Activated CD4-positive, alpha-beta T cell treated with anti-CD3 and anti-CD28 coated beads, Interleukin-10, Interleukin-2, amounts not matched to agents 100 ng/mL and 50 ng/mL, durations not matched to agents 16 hours and 8 hours (primary cell): ENCODE results near the gene NSL1.

Experiments used
- DNase-seq: peaks from one replicate; pipeline ENCODE4 v3.0.0-alpha.2; 2020

NSL1 gene

GRCh38 chr1:212701910-212702309, 89.7 kb downstream of the NSL1 start:
- no peak for DNase-seq

- peak; percentile 68 for DNase-seq
Observed at GRCh38 chr1:212700892-212701819, 90.4 kb downstream of the NSL1 start.

GRCh38 chr1:212700223-212700891, 91.2 kb downstream of the NSL1 start:
- DNase-seq = peak; percentile 81

DNA sequence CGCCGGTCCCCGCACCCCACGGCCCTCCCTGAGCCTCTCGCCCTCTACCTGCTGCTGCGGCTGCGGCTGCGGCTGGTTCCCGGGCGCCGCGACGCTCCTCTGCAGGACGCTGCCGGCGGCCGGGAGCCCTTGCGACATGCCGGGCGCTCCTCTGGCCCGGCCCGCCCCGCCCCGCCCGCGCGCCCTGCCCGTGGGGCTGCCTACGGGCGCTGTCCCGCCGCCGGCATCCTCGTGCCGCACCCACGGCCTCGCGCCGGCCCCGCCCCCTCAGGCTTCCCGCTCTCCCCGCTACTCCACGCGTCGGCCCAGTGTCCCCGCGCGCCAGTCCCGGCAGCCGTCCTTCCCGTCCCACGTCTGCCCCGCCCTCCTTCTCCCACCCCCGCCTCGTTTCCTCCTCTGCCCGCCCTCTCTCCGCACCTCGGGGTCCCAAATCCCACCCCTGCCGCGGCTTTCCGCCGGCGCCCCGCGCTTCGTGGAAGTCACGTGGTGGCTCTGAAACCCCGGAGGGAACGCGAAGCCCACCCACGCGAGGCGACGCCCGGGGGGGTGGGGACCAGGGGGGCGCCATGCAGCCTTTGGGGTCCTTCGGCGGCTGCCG, 91.9 kb downstream of the NSL1 start, which contains the start of gene BATF3:
Gene BATF3 (minus strand): TSS at position 216 of the 598 bp plus-strand sequence. CDS start 78 bp downstream, at position 138.
- peak; percentile 81 for DNase-seq

DNA sequence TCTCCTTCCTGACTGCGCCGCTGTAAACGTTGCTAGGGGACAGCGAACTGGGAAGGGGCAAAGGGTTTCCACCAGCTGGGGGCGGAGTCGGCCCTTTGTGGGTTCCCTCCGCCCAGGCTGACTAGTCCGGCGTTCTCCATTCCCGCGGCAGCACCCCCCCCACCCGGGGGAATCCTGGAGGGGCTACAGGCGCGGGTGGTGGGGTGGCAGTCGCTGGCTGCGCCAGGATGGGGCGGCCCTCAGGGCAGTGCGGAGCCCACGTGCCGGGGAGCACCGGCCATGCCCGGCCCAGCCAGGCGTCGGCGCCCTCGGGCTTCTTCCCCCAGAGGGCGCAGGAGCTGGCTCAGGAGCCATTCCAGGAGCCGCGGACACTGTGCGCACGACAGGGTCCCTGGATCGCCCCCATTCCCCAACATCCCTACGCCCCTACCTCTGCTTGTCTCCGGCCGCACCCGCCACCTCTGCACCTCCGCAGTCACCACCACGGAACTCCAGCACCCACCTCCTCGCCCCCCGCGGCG, 92.4 kb downstream of the NSL1 start:
- DNase-seq = peak; percentile 83

- DNase-seq = no peak
Observed at GRCh38 chr1:212698467-212699103, 93.0 kb downstream of the NSL1 start.

DNA sequence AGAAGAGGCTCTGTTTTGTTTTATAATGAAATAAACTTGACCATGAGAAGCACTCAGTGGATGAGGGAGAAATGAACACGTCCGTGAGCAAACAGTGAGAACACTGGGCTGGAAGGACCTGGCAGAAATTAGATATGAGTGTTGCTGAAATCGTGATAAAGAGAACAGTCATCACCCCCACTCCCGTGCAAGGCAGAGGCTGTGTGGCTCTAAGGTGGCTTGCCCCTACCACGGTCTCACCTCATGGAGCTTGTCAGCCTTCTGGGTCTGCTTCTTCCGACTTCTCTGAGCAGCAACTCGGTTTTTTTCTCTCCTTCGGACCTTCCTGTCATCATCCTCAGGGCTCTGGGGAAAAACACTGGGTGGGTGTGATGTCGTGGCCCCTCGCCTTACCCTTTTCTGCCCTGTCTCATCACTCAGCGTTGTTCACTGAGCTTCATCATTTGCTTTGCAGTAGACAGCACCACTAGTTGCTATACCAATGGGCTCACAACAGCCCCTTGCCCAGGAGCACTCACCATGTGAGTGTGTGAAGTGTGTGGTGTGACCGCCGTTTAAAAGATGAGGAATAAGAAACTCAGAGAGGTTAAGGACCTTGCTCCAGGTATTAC, 94.8 kb downstream of the NSL1 start:
- DNase-seq = peak; percentile 58

DNA sequence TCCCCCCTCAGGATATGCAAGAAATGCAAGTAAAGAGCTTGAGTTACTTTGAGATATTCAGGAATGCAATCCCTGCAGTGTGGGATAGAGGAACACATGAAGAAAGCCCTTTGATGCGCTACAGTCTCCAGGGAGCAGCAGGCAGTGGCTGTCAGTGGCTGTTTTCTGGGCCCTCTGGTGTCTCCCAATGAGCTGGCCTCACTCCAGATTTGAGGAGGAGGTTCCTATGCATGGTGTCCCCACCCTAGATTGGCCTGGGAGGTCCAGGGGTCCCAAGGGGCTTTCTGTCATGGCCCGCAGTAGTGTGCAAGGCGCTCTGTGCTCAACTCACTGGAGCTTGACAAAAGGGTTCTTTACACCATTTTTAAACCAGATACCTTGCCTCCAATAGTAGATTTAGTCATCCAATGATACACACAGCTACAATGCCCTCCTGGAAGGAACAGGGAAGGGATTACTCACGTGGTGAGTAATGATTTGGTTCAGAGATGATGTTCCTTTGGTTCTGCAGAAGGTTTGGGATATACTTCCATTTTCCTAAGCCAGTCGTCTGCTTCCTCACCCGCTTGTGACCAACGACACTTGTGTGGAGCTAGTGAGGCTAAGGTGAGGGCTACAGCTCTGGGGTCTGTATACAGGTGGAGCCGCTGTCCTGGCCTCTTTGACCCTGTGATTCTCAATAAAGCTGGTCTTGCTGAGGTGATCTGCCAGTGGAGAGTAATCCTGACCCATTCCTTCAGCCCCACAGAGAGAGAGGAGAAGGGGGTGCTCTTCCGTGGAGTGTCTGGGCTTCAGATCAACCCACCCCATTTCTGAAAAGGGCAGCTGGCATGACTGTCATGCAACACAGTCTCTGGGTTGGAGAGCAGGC, 98.6 kb downstream of the NSL1 start:
- DNase-seq = no peak

DNA sequence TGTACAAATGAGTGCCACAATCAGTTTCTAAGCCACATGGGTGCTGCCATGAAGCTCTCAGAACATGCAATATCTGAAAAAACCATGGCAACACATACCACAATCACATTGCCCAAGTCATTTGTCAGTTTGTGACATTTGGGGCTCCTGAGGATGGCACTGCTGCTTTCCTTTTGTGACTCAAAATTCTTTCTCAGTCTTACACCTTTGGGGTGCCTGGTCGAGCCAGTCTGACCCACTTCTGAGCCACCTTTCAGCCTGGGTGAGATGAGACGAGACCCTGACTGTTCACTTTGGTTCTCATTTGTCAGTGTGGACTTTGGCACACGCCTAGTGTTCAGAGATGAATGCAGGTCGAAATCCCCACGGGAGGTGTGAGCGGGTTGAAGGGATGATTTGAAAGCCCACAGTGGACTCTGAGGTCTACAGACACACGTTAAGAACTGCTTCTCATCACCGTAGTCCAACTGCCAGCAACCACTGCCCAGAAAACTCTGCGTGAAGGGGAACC, 100.0 kb downstream of the NSL1 start:
- DNase-seq = peak; percentile 97

GRCh38 chr1:212690816-212691403, 100.7 kb downstream of the NSL1 start:
- DNase-seq = no peak

DNA sequence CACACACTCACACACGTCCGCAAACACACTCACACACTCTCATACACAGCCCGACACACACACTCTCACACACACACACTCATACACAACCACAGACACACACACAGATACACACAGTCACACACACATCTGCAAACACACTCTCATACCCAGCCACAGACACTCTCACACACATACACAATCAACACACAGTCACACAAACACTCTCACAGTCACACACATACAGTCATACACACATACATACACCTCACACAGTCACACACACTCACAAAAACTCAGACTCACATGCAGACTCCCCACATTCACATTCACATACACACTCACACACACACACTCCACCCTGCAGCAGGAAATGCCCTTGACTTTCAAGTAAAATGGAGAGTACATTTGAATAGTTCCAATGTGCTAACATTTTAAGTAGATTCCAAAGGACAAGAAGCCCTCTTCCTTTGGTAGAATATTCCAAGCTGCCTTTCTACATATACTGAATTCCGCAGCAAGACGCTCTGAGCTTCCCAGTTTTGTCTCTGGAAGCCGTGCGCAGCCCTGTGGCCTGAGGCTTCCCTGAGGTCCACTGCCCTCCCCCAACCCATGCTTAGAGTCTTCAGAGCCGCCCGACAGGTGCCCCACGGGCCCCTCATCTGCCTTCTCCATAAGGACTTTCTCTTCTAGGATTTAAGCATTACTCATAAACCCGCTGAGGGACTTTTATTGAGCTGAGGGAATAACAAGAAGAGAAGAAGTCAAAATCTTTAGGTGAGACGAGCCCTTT, 101.6 kb downstream of the NSL1 start:
- no peak for DNase-seq

DNA sequence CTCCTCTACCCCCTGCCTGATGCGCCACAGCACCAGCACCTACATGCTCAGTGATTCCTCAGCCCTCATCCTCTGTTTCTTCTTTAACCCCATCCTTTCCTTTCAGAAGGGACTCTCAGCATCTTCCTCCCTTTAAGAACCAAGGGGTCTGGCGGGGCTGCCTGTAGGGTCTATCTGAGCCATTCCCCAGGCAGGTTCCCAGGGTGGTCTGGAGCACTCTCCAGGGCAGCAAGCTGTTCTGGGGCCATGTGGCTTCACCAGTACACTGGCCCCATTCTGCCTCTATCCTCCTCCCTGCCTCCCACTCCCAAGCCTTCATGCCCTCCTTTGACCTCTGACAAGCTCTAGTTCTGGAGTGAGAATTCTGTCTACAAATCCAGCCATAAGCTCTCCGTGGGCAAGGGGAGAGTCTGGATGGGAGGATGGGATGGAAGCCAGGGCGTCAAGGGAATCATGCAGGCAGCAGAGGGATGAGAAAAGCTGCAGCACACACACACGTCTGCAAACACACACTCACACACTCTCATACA, 102.3 kb downstream of the NSL1 start:
- no peak for DNase-seq

DNA sequence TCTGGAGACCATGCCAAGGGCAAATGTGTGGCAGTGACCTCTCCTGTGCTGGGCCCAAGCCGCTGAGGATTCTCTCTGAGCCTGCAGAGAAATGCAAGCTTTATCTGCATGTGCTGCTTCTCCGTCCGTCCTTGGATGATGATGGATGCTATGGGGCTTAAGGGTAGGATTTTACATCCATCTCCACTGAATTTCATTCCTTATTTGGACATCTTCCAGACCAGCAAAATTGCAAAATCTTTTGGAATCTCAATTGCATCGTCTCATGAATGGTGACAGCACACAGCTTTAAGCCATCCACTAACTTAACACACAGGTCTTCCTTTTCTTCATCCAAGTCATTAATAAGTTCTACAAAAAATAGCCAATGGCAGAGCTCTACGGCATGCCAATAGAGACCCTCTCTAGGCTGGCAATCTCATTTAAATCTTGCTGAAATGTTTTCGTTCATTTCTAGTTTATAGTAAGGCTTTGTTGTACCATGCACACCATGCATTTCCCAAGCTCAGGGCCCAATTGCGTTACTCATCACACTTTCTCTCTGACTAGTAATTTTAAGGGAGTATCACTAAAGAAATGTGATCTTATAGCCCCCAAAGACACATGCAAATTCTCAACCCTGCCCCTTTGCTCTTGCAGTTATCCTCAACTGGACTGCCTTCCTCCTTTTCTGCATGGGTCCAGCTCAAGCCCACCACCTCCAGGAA, 103.1 kb downstream of the NSL1 start:
- DNase-seq = no peak

DNA sequence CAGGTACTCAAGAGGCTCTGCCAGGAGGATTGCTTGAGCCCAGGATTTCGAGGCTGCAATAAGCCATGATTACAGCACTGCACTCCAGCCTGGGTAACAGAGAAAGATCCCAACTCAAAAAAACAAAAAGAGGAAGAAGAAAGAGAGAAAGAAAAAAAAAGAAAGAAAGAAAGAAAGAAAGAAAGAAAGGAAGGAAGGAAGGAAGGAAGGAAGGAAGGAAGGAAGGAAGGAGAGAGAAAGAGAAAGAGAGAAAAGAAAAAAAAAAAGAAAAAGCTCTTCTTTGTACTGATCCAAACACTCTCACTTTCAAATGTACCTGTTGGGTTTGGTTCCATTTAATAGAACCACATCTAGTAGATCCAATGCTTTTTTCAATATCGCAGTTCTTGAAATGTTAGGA, 103.8 kb downstream of the NSL1 start:
- DNase-seq = no peak

- no peak for DNase-seq
Observed at GRCh38 chr1:212686591-212686990, 105.0 kb downstream of the NSL1 start.

GRCh38 chr1:212686069-212686468, 105.5 kb downstream of the NSL1 start:
- DNase-seq = no peak

DNA sequence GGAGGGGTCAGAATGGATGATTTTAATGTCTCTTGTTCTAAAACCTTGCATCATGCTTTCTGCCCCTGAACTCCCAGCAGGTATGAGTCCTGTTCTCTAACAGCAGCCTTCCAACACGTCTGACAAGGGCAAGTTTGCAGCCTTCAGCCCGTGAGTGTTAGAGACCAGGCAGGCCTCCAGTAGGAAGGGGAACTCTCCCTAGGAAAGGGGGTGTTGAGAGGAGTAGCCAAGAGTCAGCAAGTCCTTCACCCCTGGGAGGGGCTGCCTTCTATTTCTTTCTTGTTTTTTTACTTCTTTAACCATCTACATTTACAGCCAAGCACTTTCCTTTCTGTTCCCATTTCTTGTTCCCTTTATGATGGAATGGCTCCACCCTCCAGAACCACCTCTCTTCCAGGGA, 106.1 kb downstream of the NSL1 start:
- DNase-seq = no peak

- DNase-seq = no peak
Observed at GRCh38 chr1:212684521-212685090, 107.0 kb downstream of the NSL1 start.

- DNase-seq = no peak
Observed at GRCh38 chr1:212684076-212684475, 107.5 kb downstream of the NSL1 start.
